Astrocyte of the spinal cord (primary cell): ENCODE measurements around the gene CEMIP2.

ENCODE experiments used
- DNase-seq: peaks from one replicate; pipeline ENCODE4 v3.0.0; 2011; ENCODE audit warnings: low read depth, low spot score
- H3K4me3 ChIP-seq: 2 replicates; pipeline ENCODE4 v1.5.1; 2011; ENCODE audit warnings: low read depth, mild to moderate bottlenecking, low read length, moderate library complexity
- CTCF ChIP-seq: IDR thresholded peaks from 2 replicates; pipeline ENCODE4 v1.5.1; 2012; ENCODE audit warnings: low read depth, mild to moderate bottlenecking, low read length, inconsistent platforms
- in situ Hi-C: cut with HindIII; loops from 2 replicates; pipeline ENCODE4 v1.10.0; 2017; ENCODE audit warnings: low sequenced_read_pairs

CEMIP2 gene

GRCh38 chr9:71752928-71753327, 15.4 kb downstream of the CEMIP2 start:
- TF ChIP-seq CTCF, result no peak
- no peak overlapping the region for H3K4me3 ChIP-seq
- DNase-seq, result no peak
- in situ Hi-C loops, result no loop called here

DNA sequence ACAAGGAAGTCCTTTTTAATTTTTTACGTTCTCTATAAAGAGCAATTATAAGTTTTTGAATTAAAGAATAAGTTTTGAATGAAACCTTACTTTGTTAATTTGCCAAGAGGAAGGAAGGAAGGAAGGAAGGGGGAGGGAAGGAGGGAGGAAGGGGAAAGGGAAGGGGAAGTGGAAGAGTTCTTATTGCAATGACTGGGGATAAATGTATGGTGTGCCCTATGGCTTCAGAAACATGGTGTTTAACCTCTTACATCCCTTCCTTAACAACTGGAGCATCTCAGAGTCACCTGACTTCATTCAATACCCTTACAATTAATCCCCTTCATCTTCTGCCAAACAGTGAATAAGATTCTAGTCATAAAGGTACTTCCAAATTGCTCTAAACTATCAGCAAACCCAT, 16.0 kb downstream of the CEMIP2 start:
- TF ChIP-seq CTCF, result no peak
- DNase-seq, result no peak
- in situ Hi-C loops, result no loop called here
- H3K4me3 ChIP-seq, result no peak overlapping the region

DNA sequence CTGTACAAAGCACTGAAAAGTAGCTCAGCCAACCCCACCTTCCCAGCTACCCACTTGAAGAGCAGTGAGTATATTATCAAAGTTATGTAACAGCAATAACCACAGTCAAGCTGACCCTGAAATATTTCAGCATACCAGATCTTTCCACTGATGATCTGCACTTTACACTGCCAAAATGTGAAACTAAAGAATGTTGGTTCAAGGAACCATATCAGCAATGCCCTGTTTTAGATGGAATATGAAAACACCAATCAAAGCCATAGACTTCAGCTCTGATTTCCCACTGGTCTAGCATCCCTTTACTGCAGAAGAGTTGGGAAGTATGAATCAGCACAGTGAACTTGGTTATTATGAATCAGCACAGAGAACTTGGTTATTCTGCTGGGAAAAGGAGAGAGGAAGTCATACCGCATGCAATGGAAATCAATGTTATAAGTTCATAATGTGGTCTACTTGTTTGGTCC, 20.0 kb downstream of the CEMIP2 start:
- no peak for TF ChIP-seq CTCF
- no peak overlapping the region for H3K4me3 ChIP-seq
- DNase-seq, result peak; percentile 88
- in situ Hi-C loops, result no loop called here

GRCh38 chr9:71747576-71747975, 20.7 kb downstream of the CEMIP2 start:
- in situ Hi-C loops, result no loop called here

GRCh38 chr9:71746758-71747125, 21.6 kb downstream of the CEMIP2 start:
- DNase-seq, result no peak
- no peak overlapping the region for H3K4me3 ChIP-seq
- no peak for TF ChIP-seq CTCF
- in situ Hi-C loops, result no loop called here

More at GRCh38 chr9:71747576-71747975, 20.7 kb downstream of the CEMIP2 start:
- no peak overlapping the region for H3K4me3 ChIP-seq
- DNase-seq, result no peak
- TF ChIP-seq CTCF, result no peak

- no peak for TF ChIP-seq CTCF
- no peak overlapping the region for H3K4me3 ChIP-seq
- peak; percentile 41 for DNase-seq
- in situ Hi-C loops, result no loop called here
These were observed 22.1 kb downstream of the CEMIP2 start for GRCh38 chr9:71746023-71746757.
